IMR-90 (cell line): Measurements from ENCODE around the gene ARRDC1. TPM values are rescaled to one million over a fixed set of nuclear protein-coding genes. Genes with fewer than 3 reads are reported as not detected.

Experiments used
- ATAC-seq: fragments of 200-7000 bp; cut with Tn5 transposase; 2 replicates; pipeline ENCODE4 v1.9.1; 2020; ENCODE audit warnings: low read depth, mild to moderate bottlenecking, moderate library complexity
- BruUV-seq: library from RNA; stranded (reverse); fragments of 400-500 nt; replicated peaks from 2 replicates; lab custom pipeline; 2021; lab: Mats Ljungman, UMichigan
- CTCF ChIA-PET: fragments of 300-600 bp; formaldehyde crosslinking; extraction: SDS; loops from one replicate; lab custom pipeline; 2021; ENCODE audit warnings: antibody characterized with exemption; lab: Yijun Ruan, JAX
- POLR2A ChIA-PET: fragments of 300-600 bp; sonication (Branson Sonifier 250); formaldehyde crosslinking; loops from one replicate; lab custom pipeline; 2022; ENCODE audit warnings: antibody characterized with exemption; ENCODE audit not compliant: unreplicated experiment; lab: Charles Lee
- DNase-seq: peaks from one replicate; pipeline ENCODE4 v3.0.0; 2013
- H2AFZ ChIP-seq: replicated peaks from 2 replicates; pipeline ENCODE3; 2013; ENCODE audit warnings: low read length, mild to moderate bottlenecking; ENCODE audit not compliant: poor library complexity
- H2AK5ac ChIP-seq: 2 replicates; pipeline ENCODE4 v1.6.1; 2013; ENCODE audit warnings: low read depth, low read length, inconsistent platforms
- H2AK9ac ChIP-seq: replicated peaks from 2 replicates; pipeline ENCODE3; 2013; ENCODE audit warnings: mild to moderate bottlenecking, low read depth, low read length, moderate library complexity; ENCODE audit not compliant: poor library complexity
- H2BK120ac ChIP-seq: 2 replicates; pipeline ENCODE4 v1.6.1; 2013; ENCODE audit warnings: low read depth, low read length, inconsistent platforms
- H2BK15ac ChIP-seq: 3 replicates; pipeline ENCODE4 v1.6.1; 2013; ENCODE audit warnings: low read depth, low read length, inconsistent platforms
- H2BK20ac ChIP-seq: 2 replicates; pipeline ENCODE4 v1.6.1; 2013; ENCODE audit warnings: low read depth, mild to moderate bottlenecking, inconsistent platforms, low read length, moderate library complexity
- H2BK5ac ChIP-seq: 2 replicates; pipeline ENCODE4 v1.6.1; 2013; ENCODE audit warnings: mild to moderate bottlenecking, low read depth, low read length, inconsistent platforms; ENCODE audit not compliant: poor library complexity, severe bottlenecking
- H3K14ac ChIP-seq: replicated peaks from 2 replicates; pipeline ENCODE4 v1.6.1; 2013; ENCODE audit warnings: low read depth, low read length, inconsistent platforms
- H3K18ac ChIP-seq: 2 replicates; pipeline ENCODE4 v1.6.1; 2013; ENCODE audit warnings: low read depth, low read length, control low read depth
- H3K23ac ChIP-seq: 2 replicates; pipeline ENCODE4 v1.6.1; 2013; ENCODE audit warnings: low read depth, low read length, inconsistent platforms
- H3K27ac ChIP-seq: 2 replicates; pipeline ENCODE4 v1.5.1; 2013; ENCODE audit warnings: mild to moderate bottlenecking, control low read depth, low read length; ENCODE audit not compliant: insufficient read depth
- H3K27me3 ChIP-seq: 2 replicates; pipeline ENCODE4 v1.6.1; 2013; ENCODE audit warnings: low read length; ENCODE audit not compliant: control insufficient read depth, insufficient read depth
- H3K36me3 ChIP-seq: 2 replicates; pipeline ENCODE4 v1.6.1; 2013; ENCODE audit warnings: low read length, mixed read lengths; ENCODE audit not compliant: control insufficient read depth, insufficient read depth
- H3K4ac ChIP-seq: 2 replicates; pipeline ENCODE4 v1.6.1; 2013; ENCODE audit warnings: low read depth, low read length, inconsistent platforms
- H3K4me1 ChIP-seq: 2 replicates; pipeline ENCODE4 v1.6.1; 2013; ENCODE audit warnings: low read length, mixed read lengths; ENCODE audit not compliant: control insufficient read depth, insufficient read depth
- H3K4me2 ChIP-seq: 2 replicates; pipeline ENCODE4 v1.6.1; 2013; ENCODE audit warnings: low read depth, mild to moderate bottlenecking, control low read depth, low read length, moderate library complexity
- H3K4me3 ChIP-seq: 2 replicates; pipeline ENCODE4 v1.5.1; 2013; ENCODE audit warnings: low read depth, mild to moderate bottlenecking, control low read depth, low read length, moderate library complexity; ENCODE audit not compliant: insufficient read depth
- H3K56ac ChIP-seq: 2 replicates; pipeline ENCODE4 v1.6.1; 2013; ENCODE audit warnings: low read length, inconsistent platforms; ENCODE audit not compliant: insufficient read depth; ENCODE audit errors: extremely low read depth
- H3K79me1 ChIP-seq, 2 experiments: 2 replicates each; pipeline ENCODE4 v1.6.1; 2013; ENCODE audit warnings: low read length in 2 of 2, inconsistent platforms in 1 of 2, low read depth in 1 of 2
- H3K9ac ChIP-seq: 2 replicates; pipeline ENCODE4 v1.6.1; 2013; ENCODE audit warnings: low read depth, low read length, control low read depth
- H3K9me1 ChIP-seq: 2 replicates; pipeline ENCODE4 v1.6.1; 2013; ENCODE audit warnings: low read length, inconsistent platforms; ENCODE audit not compliant: insufficient read depth
- H3K9me3 ChIP-seq: 2 replicates; pipeline ENCODE4 v1.6.1; 2013; ENCODE audit warnings: low read length; ENCODE audit not compliant: control insufficient read depth, insufficient read depth
- H4K20me1 ChIP-seq: 2 replicates; pipeline ENCODE4 v1.6.1; 2013; ENCODE audit warnings: low read length, inconsistent platforms; ENCODE audit not compliant: insufficient read depth
- H4K5ac ChIP-seq: 2 replicates; pipeline ENCODE4 v1.6.1; 2013; ENCODE audit warnings: mild to moderate bottlenecking, low read depth, low read length, control low read depth
- H4K8ac ChIP-seq, 2 experiments: 2 replicates each; pipeline ENCODE4 v1.6.1; 2013; ENCODE audit warnings: low read depth in 2 of 2, low read length in 2 of 2, control low read depth in 1 of 2, inconsistent platforms in 1 of 2
- H4K91ac ChIP-seq: 2 replicates; pipeline ENCODE4 v1.6.1; 2013; ENCODE audit warnings: low read depth, low read length, inconsistent platforms; ENCODE audit not compliant: insufficient read depth
- CEBPB ChIP-seq: IDR thresholded peaks from 2 replicates; pipeline ENCODE4 v1.6.1; 2012; ENCODE audit warnings: low read depth, low read length, improper control_type of control experiment
- CHD1 ChIP-seq: IDR thresholded peaks from 2 replicates; pipeline ENCODE4 v1.6.1; 2012; ENCODE audit warnings: low read depth, low read length, improper control_type of control experiment
- CTCF ChIP-seq: conservative IDR thresholded peaks from 2 replicates; pipeline ENCODE4 v1.5.1; 2012; ENCODE audit warnings: mild to moderate bottlenecking, low read depth, low read length, improper control_type of control experiment
- FOS ChIP-seq: fragments of 150-350 bp; IDR thresholded peaks from 2 replicates; pipeline ENCODE4 v1.6.1; 2016; ENCODE audit warnings: low read depth, low read length
- MAZ ChIP-seq: IDR thresholded peaks from 2 replicates; pipeline ENCODE4 v1.6.1; 2012; ENCODE audit warnings: low read depth, mild to moderate bottlenecking, low read length, improper control_type of control experiment, moderate library complexity, borderline replicate concordance
- MXI1 ChIP-seq: IDR thresholded peaks from 2 replicates; pipeline ENCODE4 v1.6.1; 2012; ENCODE audit warnings: low read depth, mild to moderate bottlenecking, low read length, moderate library complexity, borderline replicate concordance
- NFE2L2 ChIP-seq: fragments of 150-350 bp; IDR thresholded peaks from 2 replicates; pipeline ENCODE4 v1.6.1; 2016; ENCODE audit warnings: low read depth, mild to moderate bottlenecking, low read length
- POLR2A ChIP-seq: IDR thresholded peaks from 2 replicates; pipeline ENCODE4 v1.6.1; 2012; ENCODE audit warnings: mild to moderate bottlenecking, low read depth, low read length
- RCOR1 ChIP-seq: IDR thresholded peaks from 2 replicates; pipeline ENCODE4 v1.6.1; 2012; ENCODE audit warnings: mild to moderate bottlenecking, low read length, improper control_type of control experiment; ENCODE audit not compliant: insufficient replicate concordance
- SMC3 ChIP-seq: fragments of 150-350 bp; IDR thresholded peaks from 2 replicates; pipeline ENCODE4 v1.6.1; 2016; ENCODE audit warnings: low read depth, mild to moderate bottlenecking, antibody characterized with exemption, low read length, moderate library complexity
- USF2 ChIP-seq: fragments of 150-350 bp; IDR thresholded peaks from 2 replicates; pipeline ENCODE4 v1.6.1; 2017; ENCODE audit warnings: mild to moderate bottlenecking, antibody characterized with exemption, low read length, low read depth
- WGBS, 2 experiments: methylation state at CpG; one replicate each; pipeline versions ENCODE4 v1.1.5 to v1.1.7; 2013; ENCODE audit warnings: missing lambda C conversion rate in 2 of 2; ENCODE audit not compliant: insufficient read length in 1 of 2; ENCODE audit errors: extremely low coverage in 2 of 2; 5-methylcytosine and 5-hydroxymethylcytosine counted together
- dilution Hi-C: fragments of 300-500 bp; cut with HindIII; formaldehyde crosslinking; loops from one replicate; pipeline ENCODE4 v1.14.3; 2018; ENCODE audit warnings: low sequenced_read_pairs; ENCODE audit not compliant: unreplicated experiment
- in situ Hi-C: fragments of 300-500 bp; cut with MboI; formaldehyde crosslinking; loops from 3 replicates; pipeline ENCODE4 v1.14.3; 2019; ENCODE audit warnings: low sequenced_read_pairs, inconsistent platforms, mixed read lengths
- intact Hi-C: fragments of 100-400 bp; cut with micrococcal nuclease; formaldehyde crosslinking; loops from 2 replicates; pipeline ENCODE4 v1.10.0; 2022
- polyA plus RNA-seq, 3 experiments: library from polyadenylated mRNA; depleted of rRNA; stranded (reverse); fragments of >200 nt; gene quantifications; 2 replicates each; pipeline ENCODE4 v1.2.3, GENCODE V29; 2012; ENCODE audit warnings: low replicate concordance in 1 of 3
- total RNA-seq: library from RNA; depleted of rRNA; stranded (reverse); fragments of >200 nt; gene quantifications from 2 replicates; pipeline ENCODE4 v1.2.3, GENCODE V29; 2012

ARRDC1 gene
- total and polyA plus RNA-seq, 2 of the 4 experiments (the other 2 are of a cell fraction) = 7.7 to 41.4 TPM

- DNase-seq = no peak
- Histone ChIP-seq H3K4me2 (no peak overlapping the region), H3K36me3 (peaks cover 40% of the 10 kb centered on the region), H4K20me1 (peaks cover 24% of the 10 kb centered on the region), H4K91ac (no peak overlapping the region), H3K27ac (no peak overlapping the region), H3K79me1 (peaks cover 56 to 75% of the 10 kb centered on the region in 2 experiments), H2AFZ (no peak overlapping the region), H3K14ac (no peak overlapping the region), H4K5ac (no peak overlapping the region), H2AK9ac (no peak overlapping the region), H2BK15ac (no peak overlapping the region), H3K4me3 (no peak overlapping the region), H3K27me3 (no peaks in the 10 kb centered on the region), H2BK5ac (no peak overlapping the region), H3K9me1 (peaks cover 22% of the 10 kb centered on the region), H3K23ac (no peak overlapping the region), H3K18ac (no peak overlapping the region), H3K9me3 (no peaks in the 10 kb centered on the region), H2AK5ac (no peak overlapping the region), H3K9ac (no peak overlapping the region), H4K8ac (no peak overlapping the region), H3K4ac (no peak overlapping the region), H2BK20ac (no peak overlapping the region), H2BK120ac (no peak overlapping the region), H3K56ac (no peak overlapping the region), H3K4me1 (peaks cover 6% of the 10 kb centered on the region)
- 77% methylated on average over 5 of the region's 10 CpGs; no CpG with 5 or more reads in 1 of the 2 experiments for WGBS, 2 experiments
- TF ChIP-seq USF2 = no peak
- TF ChIP-seq MXI1 = no peak
- no peak for TF ChIP-seq CTCF
- no peak for TF ChIP-seq CEBPB
- no peak for TF ChIP-seq MAZ
- no peak for TF ChIP-seq CHD1
- TF ChIP-seq RCOR1 = no peak
- TF ChIP-seq FOS = no peak
- TF ChIP-seq NFE2L2 = no peak
- no peak for TF ChIP-seq SMC3
- no peak for TF ChIP-seq POLR2A
- ChIA-PET POLR2A (no interaction called here), CTCF (no interaction called here)
- ATAC-seq = no peak
- in situ Hi-C loops = no loop called here
- intact Hi-C loops = no loop called here
- no TSS peak for BruUV-seq
- dilution Hi-C loops = no loop called here
Observed at GRCh38 chr9:137574192-137574591, 31.3 kb upstream of the ARRDC1 start.
